ENCODE measurements around the gene SPDYE3. TPM values are rescaled to one million over a fixed set of nuclear protein-coding genes. Genes with fewer than 3 reads are reported as not detected.

SPDYE3 gene
- total and polyA plus RNA-seq, 4 donors, result 0.07 to 1.7 TPM; not detected in 2

GRCh38 chr7:100353685-100354330 is 46.3 kb downstream of the SPDYE3 start:
- peaks cover 30 to 79% (median 46%) of the 10 kb centered on the region in 4 donors for H3K36me3 ChIP-seq (ENCODE audit: control insufficient read depth in 4 of 4, insufficient read depth in 3 of 4, low read depth in 1 of 4, low read length in 3 of 4)
- H3K27me3 ChIP-seq (ENCODE audit: control insufficient read depth in 4 of 4, insufficient read depth in 4 of 4, low read length in 3 of 4), result no peaks in the 10 kb centered on the region
- no peak for TF ChIP-seq GABPA (IDR thresholded peaks at IDR 0.05 in 1 of 2, conservative IDR thresholded peaks at IDR 0.05 in 1 of 2)
- no peak for TF ChIP-seq REST (IDR thresholded peaks at IDR 0.05)
- TF ChIP-seq FOXA2 (IDR thresholded peaks at IDR 0.05), result no peak
- no peak for TF ChIP-seq ATF3 (IDR thresholded peaks at IDR 0.05)
- TF ChIP-seq HNF4A (conservative IDR thresholded peaks at IDR 0.05), result no peak
- TF ChIP-seq YY1 (IDR thresholded peaks at IDR 0.05), result no peak
- no peak overlapping the region for H3K27ac ChIP-seq (ENCODE audit: low read depth in 1 of 2, low read length in 2 of 2)
- 92% methylated on average over 6 of the region's 6 CpGs for WGBS
- no peak for DNase-seq (ENCODE audit: low spot score)
- H3K4me3 ChIP-seq (ENCODE audit: low read depth in 1 of 3, low read length in 3 of 3), result no peak overlapping the region
- no peaks in the 10 kb centered on the region for H3K9me3 ChIP-seq (ENCODE audit: control insufficient read depth in 4 of 4, low read length in 3 of 4)
- no peak overlapping the region for H3K9ac ChIP-seq (ENCODE audit: low read depth in 1 of 2, low read length in 2 of 2)
- H3K4me1 ChIP-seq (ENCODE audit: control insufficient read depth in 4 of 4, insufficient read depth in 4 of 4, low read length in 3 of 4), result no peaks in the 10 kb centered on the region

- WGBS, result 92% methylated on average over 8 of the region's 8 CpGs
- no peak for DNase-seq (ENCODE audit: low spot score)
- H3K4me1 ChIP-seq (ENCODE audit: control insufficient read depth in 4 of 4, insufficient read depth in 4 of 4, low read length in 3 of 4), result no peaks in the 10 kb centered on the region
- H3K36me3 ChIP-seq (ENCODE audit: control insufficient read depth in 4 of 4, insufficient read depth in 3 of 4, low read depth in 1 of 4, low read length in 3 of 4), result peaks cover 30 to 79% (median 44%) of the 10 kb centered on the region in 4 donors
- H3K4me3 ChIP-seq (ENCODE audit: low read depth in 1 of 3, low read length in 3 of 3), result no peak overlapping the region
- H3K27ac ChIP-seq (ENCODE audit: low read depth in 1 of 2, low read length in 2 of 2), result no peak overlapping the region
- no peaks in the 10 kb centered on the region for H3K9me3 ChIP-seq (ENCODE audit: control insufficient read depth in 4 of 4, low read length in 3 of 4)
- H3K9ac ChIP-seq (ENCODE audit: low read depth in 1 of 2, low read length in 2 of 2), result no peak overlapping the region
- H3K27me3 ChIP-seq (ENCODE audit: control insufficient read depth in 4 of 4, insufficient read depth in 4 of 4, low read length in 3 of 4), result no peaks in the 10 kb centered on the region
- TF ChIP-seq MAX (IDR thresholded peaks at IDR 0.05) (no peak), CTCF (IDR thresholded peaks at IDR 0.05; ENCODE audit: low read depth, low read length, missing input control) (no peak), FOXA2 (IDR thresholded peaks at IDR 0.05) (no peak), YY1 (IDR thresholded peaks at IDR 0.05) (no peak), ZBTB33 (IDR thresholded peaks at IDR 0.05) (no peak)
Measured at GRCh38 chr7:100356416-100357068, 49.0 kb downstream of the SPDYE3 start.
